HL-60 (cell line): Measurements from ENCODE around the gene RARS2.

Experiments
- DNase-seq, 2 experiments: peaks; one replicate each; pipeline ENCODE4 v3.0.0-alpha.2; 2010 to 2020; ENCODE audit warnings: low read depth in 1 of 2, low spot score in 1 of 2
- H3K27ac ChIP-seq: fragments of 250-450 bp; sonication (Bioruptor Pico); replicated peaks from 2 replicates; pipeline ENCODE4 v1.5.1; 2020; ENCODE audit warnings: mild to moderate bottlenecking, moderate library complexity
- H3K27me3 ChIP-seq: fragments of 250-450 bp; sonication (Bioruptor Pico); 2 replicates; pipeline ENCODE4 v1.5.1; 2021; ENCODE audit warnings: mild to moderate bottlenecking, moderate library complexity; ENCODE audit not compliant: insufficient read depth, poor library complexity, severe bottlenecking
- H3K4me3 ChIP-seq: replicated peaks from 2 replicates; pipeline ENCODE4 v1.5.1; 2011; ENCODE audit warnings: mild to moderate bottlenecking, control low read depth, low read length; ENCODE audit not compliant: insufficient read depth
- GABPA ChIP-seq: IDR thresholded peaks from 2 replicates; pipeline ENCODE4 v1.6.1; 2012; ENCODE audit warnings: low read depth
- POLR2AphosphoS5 ChIP-seq: IDR thresholded peaks from 2 replicates; pipeline ENCODE4 v1.6.1; 2012; ENCODE audit warnings: low read depth
- SPI1 ChIP-seq: IDR thresholded peaks from 2 replicates; pipeline ENCODE4 v1.6.1; 2012; ENCODE audit warnings: low read depth, mild to moderate bottlenecking, borderline replicate concordance
- TF ChIP-seq, protein P1 (sequence below): IDR thresholded peaks from one replicate; pipeline ENCODE4 v1.5.1; 2011; ENCODE audit warnings: low read length, control low read depth, inconsistent platforms; ENCODE audit not compliant: insufficient read depth
- TF ChIP-seq, protein P2 (sequence below): IDR thresholded peaks from 2 replicates; pipeline ENCODE4 v1.6.1; 2012; ENCODE audit warnings: low read depth; ENCODE audit not compliant: insufficient replicate concordance

RARS2 gene

DNA sequence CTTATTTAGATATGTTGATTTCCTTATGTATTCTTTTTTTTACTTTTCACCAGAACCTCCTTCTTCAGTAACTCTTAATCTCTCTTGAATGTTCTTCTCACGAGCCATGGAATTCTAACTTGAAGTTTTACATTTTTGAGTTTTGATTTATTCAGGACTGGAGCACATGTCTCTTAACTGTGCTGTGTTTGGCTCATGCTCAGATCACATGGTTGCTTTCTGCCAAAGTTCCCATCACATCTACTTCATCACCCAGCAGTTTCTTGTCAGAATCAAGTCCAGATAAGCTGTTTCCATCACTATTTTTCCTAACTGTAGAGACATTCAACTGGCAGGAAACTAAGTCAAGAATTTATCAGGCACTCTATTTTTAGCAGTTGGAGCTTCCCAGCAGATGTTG lies 85.3 kb downstream of the RARS2 start:
- Histone ChIP-seq H3K27ac (no peak overlapping the region), H3K4me3 (no peak overlapping the region), H3K27me3 (no peaks in the 10 kb centered on the region)
- DNase-seq: no peak
- no peak for TF ChIP-seq SPI1
- no peak for TF ChIP-seq GABPA
- TF ChIP-seq, protein P1, sequence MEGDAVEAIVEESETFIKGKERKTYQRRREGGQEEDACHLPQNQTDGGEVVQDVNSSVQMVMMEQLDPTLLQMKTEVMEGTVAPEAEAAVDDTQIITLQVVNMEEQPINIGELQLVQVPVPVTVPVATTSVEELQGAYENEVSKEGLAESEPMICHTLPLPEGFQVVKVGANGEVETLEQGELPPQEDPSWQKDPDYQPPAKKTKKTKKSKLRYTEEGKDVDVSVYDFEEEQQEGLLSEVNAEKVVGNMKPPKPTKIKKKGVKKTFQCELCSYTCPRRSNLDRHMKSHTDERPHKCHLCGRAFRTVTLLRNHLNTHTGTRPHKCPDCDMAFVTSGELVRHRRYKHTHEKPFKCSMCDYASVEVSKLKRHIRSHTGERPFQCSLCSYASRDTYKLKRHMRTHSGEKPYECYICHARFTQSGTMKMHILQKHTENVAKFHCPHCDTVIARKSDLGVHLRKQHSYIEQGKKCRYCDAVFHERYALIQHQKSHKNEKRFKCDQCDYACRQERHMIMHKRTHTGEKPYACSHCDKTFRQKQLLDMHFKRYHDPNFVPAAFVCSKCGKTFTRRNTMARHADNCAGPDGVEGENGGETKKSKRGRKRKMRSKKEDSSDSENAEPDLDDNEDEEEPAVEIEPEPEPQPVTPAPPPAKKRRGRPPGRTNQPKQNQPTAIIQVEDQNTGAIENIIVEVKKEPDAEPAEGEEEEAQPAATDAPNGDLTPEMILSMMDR: no peak
- TF ChIP-seq, protein P2, sequence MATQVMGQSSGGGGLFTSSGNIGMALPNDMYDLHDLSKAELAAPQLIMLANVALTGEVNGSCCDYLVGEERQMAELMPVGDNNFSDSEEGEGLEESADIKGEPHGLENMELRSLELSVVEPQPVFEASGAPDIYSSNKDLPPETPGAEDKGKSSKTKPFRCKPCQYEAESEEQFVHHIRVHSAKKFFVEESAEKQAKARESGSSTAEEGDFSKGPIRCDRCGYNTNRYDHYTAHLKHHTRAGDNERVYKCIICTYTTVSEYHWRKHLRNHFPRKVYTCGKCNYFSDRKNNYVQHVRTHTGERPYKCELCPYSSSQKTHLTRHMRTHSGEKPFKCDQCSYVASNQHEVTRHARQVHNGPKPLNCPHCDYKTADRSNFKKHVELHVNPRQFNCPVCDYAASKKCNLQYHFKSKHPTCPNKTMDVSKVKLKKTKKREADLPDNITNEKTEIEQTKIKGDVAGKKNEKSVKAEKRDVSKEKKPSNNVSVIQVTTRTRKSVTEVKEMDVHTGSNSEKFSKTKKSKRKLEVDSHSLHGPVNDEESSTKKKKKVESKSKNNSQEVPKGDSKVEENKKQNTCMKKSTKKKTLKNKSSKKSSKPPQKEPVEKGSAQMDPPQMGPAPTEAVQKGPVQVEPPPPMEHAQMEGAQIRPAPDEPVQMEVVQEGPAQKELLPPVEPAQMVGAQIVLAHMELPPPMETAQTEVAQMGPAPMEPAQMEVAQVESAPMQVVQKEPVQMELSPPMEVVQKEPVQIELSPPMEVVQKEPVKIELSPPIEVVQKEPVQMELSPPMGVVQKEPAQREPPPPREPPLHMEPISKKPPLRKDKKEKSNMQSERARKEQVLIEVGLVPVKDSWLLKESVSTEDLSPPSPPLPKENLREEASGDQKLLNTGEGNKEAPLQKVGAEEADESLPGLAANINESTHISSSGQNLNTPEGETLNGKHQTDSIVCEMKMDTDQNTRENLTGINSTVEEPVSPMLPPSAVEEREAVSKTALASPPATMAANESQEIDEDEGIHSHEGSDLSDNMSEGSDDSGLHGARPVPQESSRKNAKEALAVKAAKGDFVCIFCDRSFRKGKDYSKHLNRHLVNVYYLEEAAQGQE: no peak
- no peak for TF ChIP-seq POLR2AphosphoS5

DNA sequence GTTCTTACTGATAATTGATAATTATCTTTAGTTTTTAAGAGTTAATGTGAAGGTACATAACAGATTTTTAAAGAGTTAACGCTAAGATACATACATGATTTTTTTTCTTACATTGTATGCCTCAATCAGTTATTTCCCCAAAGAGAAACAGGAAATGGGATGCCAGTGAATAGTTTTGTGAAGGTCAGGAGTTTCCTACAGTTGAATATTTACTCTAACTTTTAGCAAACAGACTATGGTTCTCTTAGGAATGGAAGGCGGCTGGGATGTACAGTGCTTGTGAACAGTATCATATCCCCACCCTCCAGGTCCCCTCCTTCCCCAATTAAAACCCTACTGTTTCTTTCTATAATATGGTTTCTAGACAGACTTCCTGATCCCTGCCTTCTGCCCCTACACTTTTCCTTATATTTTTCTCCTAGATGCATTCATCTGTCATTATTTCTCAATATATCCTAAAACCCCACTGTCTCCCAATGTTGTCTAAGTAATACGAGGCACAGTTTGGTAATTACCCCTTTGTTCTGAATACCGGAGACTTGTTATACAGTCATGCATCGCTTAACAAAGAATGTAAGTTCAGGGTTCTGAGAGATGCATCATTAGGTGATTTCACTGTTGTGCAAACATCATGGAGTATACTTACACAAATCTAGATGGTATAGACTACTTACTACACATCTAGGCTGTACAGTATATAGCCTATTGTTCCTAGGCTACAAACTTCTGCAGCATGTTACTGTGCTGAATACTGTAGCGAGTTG lies 87.8 kb downstream of the RARS2 start:
- no peak overlapping the region for H3K27ac ChIP-seq
- DNase-seq: no peak
- H3K4me3 ChIP-seq: no peak overlapping the region
- TF ChIP-seq, protein P2: no peak
- TF ChIP-seq GABPA (no peak), POLR2AphosphoS5 (no peak), SPI1 (no peak)
- TF ChIP-seq, protein P1: no peak
- no peaks in the 10 kb centered on the region for H3K27me3 ChIP-seq

DNA sequence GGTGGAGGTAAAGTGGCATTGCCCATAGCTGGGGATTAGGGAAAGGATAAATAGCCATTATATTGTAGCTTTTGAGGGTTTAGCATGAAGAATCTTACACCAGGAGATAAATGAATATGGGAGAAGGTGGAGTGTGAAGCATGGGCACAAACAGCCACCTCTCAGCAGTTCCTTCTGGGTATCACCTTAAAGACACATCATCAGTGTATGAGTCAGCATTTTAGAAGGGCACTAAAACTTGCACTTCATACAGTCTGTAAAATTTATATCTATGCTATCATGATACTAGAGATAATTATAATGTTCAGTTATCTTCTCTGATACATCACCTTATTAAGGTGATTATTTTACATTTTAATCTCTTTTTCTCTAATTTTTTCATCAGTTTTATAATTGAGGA lies 91.7 kb downstream of the RARS2 start:
- H3K4me3 ChIP-seq: no peak overlapping the region
- TF ChIP-seq SPI1 (no peak), POLR2AphosphoS5 (no peak), GABPA (no peak)
- TF ChIP-seq, protein P2: no peak
- TF ChIP-seq, protein P1: no peak
- no peak for DNase-seq
- no peaks in the 10 kb centered on the region for H3K27me3 ChIP-seq
- no peak overlapping the region for H3K27ac ChIP-seq
